HCT116 (cell line): Measurements from ENCODE around the gene DYNLT2B. TPM values are rescaled to one million over a fixed set of nuclear protein-coding genes. Genes with fewer than 3 reads are reported as not detected.

ENCODE experiments used
- ATAC-seq: fragments of 200-7000 bp; cut with Tn5 transposase; 2 replicates; pipeline ENCODE4 v1.9.1; 2020; ENCODE audit warnings: mild to moderate bottlenecking, moderate library complexity
- BruUV-seq: library from RNA; stranded (reverse); fragments of 400-500 nt; replicated peaks from 2 replicates; lab custom pipeline; 2021; lab: Mats Ljungman, UMichigan
- CTCF ChIA-PET: fragments of 300-600 bp; sonication (Branson Sonifier 250); formaldehyde crosslinking; loops from one replicate; lab custom pipeline; 2021; ENCODE audit warnings: antibody characterized with exemption; lab: Charles Lee
- POLR2A ChIA-PET: fragments of 300-600, 350-600 bp; sonication (Branson Sonifier 250); formaldehyde crosslinking; loops from one replicate; lab custom pipeline; 2021; ENCODE audit warnings: antibody characterized with exemption; lab: Charles Lee
- RAD21 ChIA-PET, 2 experiments: fragments of 300-600 bp; sonication (Branson Sonifier 250); formaldehyde crosslinking; loops; one replicate each; lab custom pipeline; 2023; ENCODE audit warnings: low total read pairs in 2 of 2; ENCODE audit not compliant: uncharacterized antibody in 2 of 2, unreplicated experiment in 2 of 2, low non-redundant PET in 1 of 2; lab: Charles Lee
- DNase-seq: peaks from one replicate; pipeline ENCODE4 v3.0.0-alpha.2; 2010; ENCODE audit warnings: low read depth, low spot score
- H2AFZ ChIP-seq: fragments of 200-600 bp; shearing (Covaris generic), sonication (generic); 2 replicates; pipeline ENCODE4 v1.6.1; 2017; ENCODE audit warnings: low read depth, mixed run types, mixed read lengths, antibody characterized with exemption, low read length; ENCODE audit not compliant: poor library complexity, severe bottlenecking
- H3K27ac ChIP-seq: 2 replicates; pipeline ENCODE4 v1.5.1; 2012; ENCODE audit warnings: low read depth, low read length
- H3K27me3 ChIP-seq: fragments of 200-600 bp; sonication (generic); 2 replicates; pipeline ENCODE4 v1.6.1; 2016; ENCODE audit warnings: mixed run types, low read length, mixed read lengths; ENCODE audit not compliant: insufficient read depth
- H3K36me3 ChIP-seq, 2 experiments: fragments of 200-500 bp in 1 of 2; fragments of 200-600 bp in 1 of 2; sonication (Bioruptor generic) in 1 of 2; sonication (generic) in 1 of 2; 2 replicates each; pipeline versions ENCODE4 v1.5.1 to v1.6.1; 2014 to 2016; ENCODE audit warnings: low read length in 2 of 2, inconsistent platforms in 1 of 2, mixed read lengths in 1 of 2, mixed run types in 1 of 2; ENCODE audit not compliant: insufficient read depth in 2 of 2, control insufficient read depth in 1 of 2
- H3K4me1 ChIP-seq, 2 experiments: fragments of 200-600 bp in 1 of 2; sonication (generic) in 1 of 2; 2 replicates each; pipeline versions ENCODE4 v1.5.1 to v1.6.1; 2012 to 2017; ENCODE audit warnings: low read length in 2 of 2, inconsistent platforms in 1 of 2, mild to moderate bottlenecking in 1 of 2, mixed read lengths in 1 of 2, mixed run types in 1 of 2, moderate library complexity in 1 of 2; ENCODE audit not compliant: insufficient read depth in 2 of 2, control insufficient read depth in 1 of 2
- H3K4me2 ChIP-seq: fragments of 200-600 bp; sonication (generic); 2 replicates; pipeline ENCODE4 v1.6.1; 2017; ENCODE audit warnings: mixed run types, low read length, mixed read lengths
- H3K4me3 ChIP-seq, 2 experiments: fragments of 200-600 bp in 1 of 2; sonication (generic) in 1 of 2; replicated peaks in 1 of 2; 2 replicates each; pipeline ENCODE4 v1.5.1; 2011 to 2016; ENCODE audit warnings: low read length in 2 of 2, control low read depth in 1 of 2, low read depth in 1 of 2, mild to moderate bottlenecking in 1 of 2, mixed read lengths in 1 of 2, mixed run types in 1 of 2
- H3K79me2 ChIP-seq: fragments of 200-600 bp; sonication (generic); 2 replicates; pipeline ENCODE4 v1.6.1; 2017; ENCODE audit warnings: mild to moderate bottlenecking, mixed run types, low read length, moderate library complexity, mixed read lengths; ENCODE audit not compliant: insufficient read depth
- H3K9ac ChIP-seq: fragments of 200-600 bp; sonication (generic); 2 replicates; pipeline ENCODE4 v1.6.1; 2016; ENCODE audit warnings: low read length, mixed read lengths
- H3K9me2 ChIP-seq: fragments of 200-600 bp; sonication (generic), shearing (Covaris generic); 2 replicates; pipeline ENCODE4 v1.6.1; 2017; ENCODE audit warnings: mixed run types, mild to moderate bottlenecking, moderate library complexity; ENCODE audit not compliant: insufficient read depth
- H3K9me3 ChIP-seq, 2 experiments: fragments of 200-500 bp in 1 of 2; fragments of 200-600 bp in 1 of 2; sonication (Bioruptor generic) in 1 of 2; sonication (generic) in 1 of 2; 2 replicates each; pipeline ENCODE4 v1.6.1; 2014 to 2017; ENCODE audit warnings: low read length in 2 of 2, mixed read lengths in 2 of 2, inconsistent platforms in 1 of 2, low read depth in 1 of 2, mild to moderate bottlenecking in 1 of 2, mixed run types in 1 of 2, moderate library complexity in 1 of 2; ENCODE audit not compliant: control insufficient read depth in 1 of 2, insufficient read depth in 1 of 2
- H4K20me1 ChIP-seq: fragments of 200-600 bp; sonication (generic), shearing (Covaris generic); 2 replicates; pipeline ENCODE4 v1.6.1; 2017; ENCODE audit warnings: mixed run types, mild to moderate bottlenecking, moderate library complexity; ENCODE audit not compliant: insufficient read depth
- CEBPB ChIP-seq: IDR thresholded peaks from 2 replicates; pipeline ENCODE4 v1.6.1; 2012; ENCODE audit warnings: low read depth
- CTCF ChIP-seq, 3 experiments: fragments of 200-600 bp in 1 of 3; sonication (generic) in 1 of 3; IDR thresholded peaks in 2 of 3; conservative IDR thresholded peaks in 1 of 3; 2 replicates each; pipeline ENCODE4 v1.5.1; 2012 to 2017; ENCODE audit warnings: low read depth in 2 of 3, low read length in 2 of 3, antibody characterized with exemption in 1 of 3, borderline replicate concordance in 1 of 3, control low read depth in 1 of 3, mild to moderate bottlenecking in 1 of 3, mixed read lengths in 1 of 3, mixed run types in 1 of 3, moderate library complexity in 1 of 3; ENCODE audit not compliant: insufficient read depth in 1 of 3
- EGR1 ChIP-seq: IDR thresholded peaks from 2 replicates; pipeline ENCODE4 v1.6.1; 2012; ENCODE audit warnings: low read depth
- ELF1 ChIP-seq: IDR thresholded peaks from 2 replicates; pipeline ENCODE4 v1.6.1; 2012; ENCODE audit warnings: low read depth, borderline replicate concordance
- EZH2 ChIP-seq: fragments of 200-600 bp; sonication (generic); IDR thresholded peaks from 2 replicates; pipeline ENCODE4 v1.6.1; 2017; ENCODE audit warnings: antibody characterized with exemption, mixed run types
- FOSL1 ChIP-seq: IDR thresholded peaks from 2 replicates; pipeline ENCODE4 v1.6.1; 2012; ENCODE audit warnings: low read depth
- JUND ChIP-seq: IDR thresholded peaks from 2 replicates; pipeline ENCODE4 v1.6.1; 2012
- POLR2A ChIP-seq: IDR thresholded peaks from 2 replicates; pipeline ENCODE4 v1.7.0; 2011; ENCODE audit warnings: borderline replicate concordance; ENCODE audit not compliant: insufficient read depth, insufficient read length; ENCODE audit errors: extremely low read depth
- POLR2AphosphoS5 ChIP-seq: IDR thresholded peaks from 2 replicates; pipeline ENCODE4 v1.6.1; 2011; ENCODE audit warnings: mild to moderate bottlenecking, low read depth, low read length, moderate library complexity
- RAD21 ChIP-seq: IDR thresholded peaks from 2 replicates; pipeline ENCODE4 v1.6.1; 2012; ENCODE audit warnings: low read depth, mild to moderate bottlenecking
- SIN3A ChIP-seq: IDR thresholded peaks from 2 replicates; pipeline ENCODE4 v1.6.1; 2012; ENCODE audit warnings: low read depth
- SP1 ChIP-seq: IDR thresholded peaks from 2 replicates; pipeline ENCODE4 v1.6.1; 2012; ENCODE audit warnings: low read depth
- SRF ChIP-seq: IDR thresholded peaks from 2 replicates; pipeline ENCODE4 v1.6.1; 2012; ENCODE audit warnings: low read depth
- YY1 ChIP-seq: IDR thresholded peaks from 2 replicates; pipeline ENCODE4 v1.6.1; 2011; ENCODE audit warnings: low read length, low read depth, moderate library complexity, mild to moderate bottlenecking; ENCODE audit not compliant: insufficient replicate concordance; ENCODE audit errors: extremely low read depth
- intact Hi-C: fragments of 100-400 bp; cut with micrococcal nuclease; formaldehyde crosslinking; loops from 2 replicates; pipeline ENCODE4 v1.10.0; 2022
- total RNA-seq: library from RNA; stranded (reverse); gene quantifications from one replicate; pipeline ENCODE4 v1.2.1, GENCODE V29; 2021; ENCODE audit not compliant: unreplicated experiment

DYNLT2B gene
- total RNA-seq, 1 experiment from 2014 or later = 9.7 TPM

- no peak overlapping the region for H3K4me3 ChIP-seq
These were observed 45.2 kb downstream of the DYNLT2B start for GRCh38 chr3:196272826-196273225.

More at GRCh38 chr3:196272826-196273225, 45.2 kb downstream of the DYNLT2B start:
- no TSS peak for BruUV-seq
- ChIA-PET RAD21 (no interaction called here), POLR2A (interaction anchor here (0.6 kb wide), 1 partner anchor 1537 kb away, joined by 3 read pairs; no protein-coding TSS in a partner anchor)
- DNase-seq (no peak), ATAC-seq (no peak)
- intact Hi-C loops = no loop called here
- no peak overlapping the region for H3K27ac ChIP-seq
- peaks cover 54% of the 10 kb centered on the region for H3K79me2 ChIP-seq
- H3K27me3 ChIP-seq = no peaks in the 10 kb centered on the region
- no peak overlapping the region for H3K4me2 ChIP-seq
- peaks cover 4% of the 10 kb centered on the region in 2 experiments; a peak in 2 of 4 replicates for H3K9me3 ChIP-seq
- TF ChIP-seq FOSL1 (no peak), RAD21 (no peak), EZH2 (no peak), ELF1 (no peak), EGR1 (no peak), YY1 (no peak), SP1 (no peak), CEBPB (no peak), POLR2AphosphoS5 (no peak), CTCF (IDR thresholded peaks at IDR 0.05 in 2 of 3, conservative IDR thresholded peaks at IDR 0.05 in 1 of 3; ENCODE audit: borderline replicate concordance in 1 of 3, insufficient read depth in 1 of 3, low read depth in 2 of 3, low read length in 2 of 3) (no peak), JUND (no peak), POLR2A (no peak), SIN3A (no peak), SRF (no peak)
- TF ChIP-seq, all 23 proteins: peak for 0
- H3K36me3 ChIP-seq = peaks cover 6 to 8% of the 10 kb centered on the region in 2 experiments; a peak in 3 of 4 replicates
- no peak overlapping the region for H3K9ac ChIP-seq
- H3K4me1 ChIP-seq = peaks cover 3 to 41% of the 10 kb centered on the region in 2 experiments; a peak in 3 of 4 replicates
- H3K9me2 ChIP-seq = no peaks in the 10 kb centered on the region
- CTCF ChIA-PET = no interaction called here
- H2AFZ ChIP-seq = no peak overlapping the region
- 0 out of 2 replicates have a peak, but pooled peaks cover 5% of the 10 kb centered on the region for H4K20me1 ChIP-seq
